ENCODE measurements around the gene ABCF1. TPM values are rescaled to one million over a fixed set of nuclear protein-coding genes. Genes with fewer than 3 reads are reported as not detected.

The ABCF1 gene
- total RNA-seq, 4 donors from 2014 or later = 41.7 to 46.4 (median 45.0) TPM

GRCh38 chr6:30640481-30640880 lies 69.2 kb downstream of the ABCF1 start:
- TF ChIP-seq EP300 (IDR thresholded peaks at IDR 0.05) (no peak), POLR2AphosphoS5 (IDR thresholded peaks at IDR 0.05) (no peak)
- H3K27me3 ChIP-seq = no peaks in the 10 kb centered on the region

GRCh38 chr6:30641048-30641447 lies 69.8 kb downstream of the ABCF1 start:
- H3K4me1 ChIP-seq = peaks cover 2% of the 10 kb centered on the region
- peaks cover 54% of the 10 kb centered on the region for H3K36me3 ChIP-seq
- H3K4me3 ChIP-seq = no peak overlapping the region
- no peak for TF ChIP-seq CTCF (IDR thresholded peaks at IDR 0.05)
- TF ChIP-seq EP300 (IDR thresholded peaks at IDR 0.05) = no peak
- no peak for TF ChIP-seq POLR2AphosphoS5 (IDR thresholded peaks at IDR 0.05)
- no peak for TF ChIP-seq POLR2A (IDR thresholded peaks at IDR 0.05)
- no peak overlapping the region for H3K27ac ChIP-seq
- WGBS = 93% methylated on average over 1 of the region's 1 CpG
- no peaks in the 10 kb centered on the region for H3K9me3 ChIP-seq
- no peak for DNase-seq (ENCODE audit: low spot score in 2 of 2)
- H3K27me3 ChIP-seq = no peaks in the 10 kb centered on the region

More at GRCh38 chr6:30640481-30640880, 69.2 kb downstream of the ABCF1 start:
- H3K4me3 ChIP-seq = no peak overlapping the region
- H3K36me3 ChIP-seq = peaks cover 54% of the 10 kb centered on the region
- no peaks in the 10 kb centered on the region for H3K9me3 ChIP-seq
- no peak for DNase-seq (ENCODE audit: low spot score in 2 of 2)
- 82% methylated on average over 10 of the region's 10 CpGs for WGBS
- no peak overlapping the region for H3K27ac ChIP-seq
- H3K4me1 ChIP-seq = no peaks in the 10 kb centered on the region

Other genes starting within 250 kb of the ABCF1 start
- gene TRIM39, start 244.5 kb upstream of the ABCF1 start, total RNA-seq = 10 to 100 TPM in 2 of 4 donors, 1 to 10 TPM in 2; 6.6 to 17.8 (median 9.2) TPM
- 100 to 1,000 TPM in 1 of 4 donors, 10 to 100 TPM in 3; 71.4 to 106 (median 91.1) TPM for gene RPP21, start 226.3 kb upstream of the ABCF1 start, total RNA-seq
- 100 to 1,000 TPM; 496 to 771 (median 601) TPM for gene HLA-E, start 81.9 kb upstream of the ABCF1 start, total RNA-seq
- gene GNL1, start 15.0 kb upstream of the ABCF1 start, total RNA-seq = 10 to 100 TPM; 33.9 to 58.9 (median 38.9) TPM
- 10 to 100 TPM in 1 of 4 donors, 1 to 10 TPM in 3; 5.5 to 10.6 (median 9.0) TPM for gene PRR3, start 14.1 kb upstream of the ABCF1 start, total RNA-seq
- 10 to 100 TPM; 27.2 to 68.2 (median 46.7) TPM for gene PPP1R10, start 45.8 kb downstream of the ABCF1 start, total RNA-seq
- 10 to 100 TPM; 48.1 to 85.7 (median 62.4) TPM for gene MRPS18B, start 46.4 kb downstream of the ABCF1 start, total RNA-seq
- 10 to 100 TPM in 1 of 4 donors, 1 to 10 TPM in 3; 4.7 to 24.0 (median 7.9) TPM for gene ATAT1, start 55.4 kb downstream of the ABCF1 start, total RNA-seq
- 10 to 100 TPM in 3 of 4 donors, 1 to 10 TPM in 1; 10.0 to 31.3 (median 15.5) TPM for gene C6orf136, start 75.7 kb downstream of the ABCF1 start, total RNA-seq
- 10 to 100 TPM; 24.3 to 48.5 (median 33.7) TPM for gene DHX16, start 101.6 kb downstream of the ABCF1 start, total RNA-seq
- gene PPP1R18, start 115.2 kb downstream of the ABCF1 start, total RNA-seq = 10 to 100 TPM; 25.2 to 31.0 (median 29.2) TPM
- 1 to 10 TPM; 2.3 to 9.0 (median 6.8) TPM for gene NRM, start 119.5 kb downstream of the ABCF1 start, total RNA-seq
- 10 to 100 TPM; 10.4 to 27.0 (median 16.3) TPM for gene MDC1, start 145.8 kb downstream of the ABCF1 start, total RNA-seq
- gene TUBB, start 148.9 kb downstream of the ABCF1 start, total RNA-seq = 100 to 1,000 TPM; 166 to 348 (median 244) TPM
- gene FLOT1, start 171.2 kb downstream of the ABCF1 start, total RNA-seq = 10 to 100 TPM; 28.4 to 60.8 (median 45.5) TPM
- 10 to 100 TPM; 22.0 to 86.2 (median 45.8) TPM for gene IER3, start 173.1 kb downstream of the ABCF1 start, total RNA-seq

All from suprapubic skin (tissue), 4 donors.